HG03095 (cell line): ENCODE data around the gene TMEM269.
A peak's percentile ranks its signal among the peaks of the same experiment; 100 is the strongest.
"Not testable (repeated sequence)": the region's sequence is repeated elsewhere in the genome, so short reads cannot be mapped to it uniquely, and the experiment has no call there.

Experiments used
- ATAC-seq: cut with Tn5 transposase; IDR thresholded peaks from one replicate; pipeline ENCODE4 v1.9.1; 2021; ENCODE audit warnings: moderate library complexity; ENCODE audit not compliant: unreplicated experiment

TMEM269 gene

DNA sequence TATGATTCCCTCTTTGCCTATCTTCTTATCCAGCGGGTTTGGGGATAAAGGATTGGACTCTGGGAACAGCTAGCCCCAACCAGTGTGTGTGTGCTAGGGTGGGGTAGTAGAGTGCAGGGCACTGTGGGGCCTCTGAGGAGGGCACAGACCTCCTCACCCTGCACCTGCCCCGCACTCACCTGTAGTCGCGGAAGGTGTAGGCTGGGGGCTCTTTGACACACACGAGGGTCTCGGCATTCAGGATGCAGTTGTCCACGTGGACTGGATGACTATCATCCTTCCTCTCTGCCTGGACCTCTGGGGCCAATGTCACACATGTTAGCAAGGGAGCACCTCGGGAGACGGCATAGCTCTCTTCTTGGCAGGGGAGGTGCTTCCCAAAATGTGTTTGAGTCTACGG lies 36.8 kb upstream of the TMEM269 start:
- ATAC-seq: no peak

DNA sequence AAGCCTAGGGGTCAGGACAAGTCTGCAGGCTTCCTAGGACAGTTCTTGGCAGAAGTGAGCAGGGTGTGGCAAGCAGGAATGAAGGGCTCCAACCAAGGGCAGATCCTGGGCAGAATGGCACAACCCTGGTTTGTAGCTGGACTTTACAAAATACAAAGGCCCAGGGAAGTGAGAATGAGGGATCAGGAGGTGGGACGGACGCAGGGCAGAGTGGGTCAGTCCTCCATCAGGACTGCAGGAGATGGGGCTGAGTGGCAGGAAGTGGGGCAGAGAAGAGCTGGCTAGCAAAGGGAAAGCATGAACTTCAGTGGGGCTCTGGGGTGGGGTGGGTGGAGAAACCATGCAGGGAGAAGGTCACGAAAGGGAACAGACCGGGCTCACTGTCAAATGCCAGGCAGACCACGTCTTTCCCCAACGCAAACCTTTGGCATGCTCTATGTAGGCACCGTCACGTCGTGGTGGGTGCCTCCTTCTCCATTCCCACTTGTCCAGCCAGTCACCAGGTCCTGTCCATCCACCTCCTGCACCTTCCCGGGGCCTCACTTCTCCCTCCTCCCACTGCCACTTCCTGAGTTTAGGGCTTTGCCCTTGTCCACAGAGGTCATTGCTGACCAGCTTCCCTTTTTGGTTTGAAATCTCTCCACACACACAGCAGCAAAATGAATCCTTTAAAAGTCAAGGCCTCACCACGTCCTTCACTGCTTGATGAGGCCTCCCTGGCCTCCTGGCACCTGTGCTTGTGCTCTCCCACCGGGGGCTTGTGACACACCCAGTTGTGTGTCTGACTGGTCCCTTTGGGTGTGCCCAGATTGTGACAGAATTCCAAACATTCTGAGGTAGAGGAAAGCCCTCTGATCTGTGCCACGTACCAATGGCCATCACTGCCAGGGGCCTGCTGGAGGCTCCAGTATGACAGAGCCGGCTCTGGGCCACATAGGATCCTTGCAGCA lies 36.1 kb upstream of the TMEM269 start:
- no peak for ATAC-seq

DNA sequence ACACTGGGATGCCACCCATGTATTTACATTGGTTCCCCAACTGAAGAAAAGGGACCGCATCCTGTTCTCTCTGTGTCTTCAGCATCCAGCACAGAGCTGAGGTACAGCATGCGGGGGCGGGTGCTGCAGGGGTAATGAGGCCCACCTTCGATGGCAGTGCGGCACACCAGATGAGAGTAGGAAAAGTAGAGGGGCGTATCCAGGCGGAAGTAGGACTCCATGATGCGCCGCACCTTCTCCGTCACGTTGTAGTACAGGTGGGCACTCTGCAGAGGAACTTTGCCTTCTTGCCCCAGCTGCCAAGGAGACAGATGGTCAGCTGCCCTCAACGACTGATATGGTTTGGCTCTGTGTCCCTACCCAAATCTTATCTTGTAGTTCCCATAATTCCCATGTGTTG lies 34.8 kb upstream of the TMEM269 start:
- no peak for ATAC-seq

DNA sequence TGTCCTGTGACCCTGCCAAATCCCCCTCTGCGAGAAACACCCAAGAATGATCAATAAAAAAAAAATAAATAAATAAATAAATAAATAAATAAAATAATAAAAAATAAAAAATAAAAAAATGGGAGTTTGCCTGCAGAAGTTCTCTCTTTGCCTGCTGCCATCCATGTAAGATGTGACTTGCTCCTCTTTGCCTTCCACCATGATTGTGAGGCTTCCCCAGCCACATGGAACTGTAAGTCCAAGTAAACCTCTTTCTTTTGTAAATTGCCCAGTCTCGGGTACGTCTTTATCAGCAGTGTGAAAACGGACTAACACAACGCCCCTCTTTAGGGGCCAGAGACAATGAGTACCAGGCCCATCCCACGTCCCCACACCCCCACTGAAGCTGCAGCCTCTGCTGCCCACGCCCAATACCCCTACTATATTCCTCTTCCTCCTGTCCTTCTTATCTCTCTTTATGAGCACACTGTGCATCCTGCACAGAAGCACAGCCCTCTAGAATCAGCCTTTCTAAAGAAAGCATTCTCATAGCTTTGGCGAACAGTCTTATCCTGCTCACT lies 33.2 kb upstream of the TMEM269 start:
- not testable (repeated sequence) for ATAC-seq

DNA sequence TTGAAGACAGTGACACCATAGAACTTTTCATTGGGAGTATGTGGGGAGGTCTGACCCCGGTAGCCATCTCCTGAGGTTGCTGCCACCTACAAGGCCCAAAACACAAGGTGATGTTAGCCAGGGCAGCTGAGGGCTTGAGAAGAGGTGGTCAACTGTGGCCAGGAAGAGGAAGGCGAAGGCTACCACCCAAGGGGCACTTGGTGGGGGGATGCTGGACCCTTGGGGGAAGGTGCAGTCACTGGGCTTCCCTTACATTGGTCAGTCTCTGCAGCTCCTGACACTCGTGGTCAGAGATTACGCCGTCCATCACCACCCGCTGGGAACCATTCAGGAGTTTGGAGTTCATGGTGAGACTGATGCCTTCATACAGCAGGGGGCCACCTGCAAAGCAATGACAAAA lies 32.5 kb upstream of the TMEM269 start:
- ATAC-seq: no peak

DNA sequence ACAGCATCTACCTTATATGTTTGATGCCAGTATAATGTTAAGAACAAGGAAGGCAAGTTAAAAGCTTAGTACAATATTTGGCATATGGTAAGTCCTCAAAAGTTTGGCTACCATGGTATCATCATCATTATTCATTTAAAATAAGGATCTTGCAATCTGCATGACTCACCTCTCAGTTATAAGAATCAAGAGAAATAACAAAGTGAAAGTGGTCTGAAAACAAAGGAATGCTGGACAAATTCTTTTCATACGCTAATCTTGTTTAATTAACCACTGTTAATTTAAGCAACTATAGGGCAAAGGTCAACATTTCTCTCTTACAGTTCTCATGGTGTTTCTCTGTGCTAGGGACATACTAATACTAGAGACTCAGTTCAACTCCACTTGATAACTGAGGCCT lies 31.7 kb upstream of the TMEM269 start:
- no peak for ATAC-seq

DNA sequence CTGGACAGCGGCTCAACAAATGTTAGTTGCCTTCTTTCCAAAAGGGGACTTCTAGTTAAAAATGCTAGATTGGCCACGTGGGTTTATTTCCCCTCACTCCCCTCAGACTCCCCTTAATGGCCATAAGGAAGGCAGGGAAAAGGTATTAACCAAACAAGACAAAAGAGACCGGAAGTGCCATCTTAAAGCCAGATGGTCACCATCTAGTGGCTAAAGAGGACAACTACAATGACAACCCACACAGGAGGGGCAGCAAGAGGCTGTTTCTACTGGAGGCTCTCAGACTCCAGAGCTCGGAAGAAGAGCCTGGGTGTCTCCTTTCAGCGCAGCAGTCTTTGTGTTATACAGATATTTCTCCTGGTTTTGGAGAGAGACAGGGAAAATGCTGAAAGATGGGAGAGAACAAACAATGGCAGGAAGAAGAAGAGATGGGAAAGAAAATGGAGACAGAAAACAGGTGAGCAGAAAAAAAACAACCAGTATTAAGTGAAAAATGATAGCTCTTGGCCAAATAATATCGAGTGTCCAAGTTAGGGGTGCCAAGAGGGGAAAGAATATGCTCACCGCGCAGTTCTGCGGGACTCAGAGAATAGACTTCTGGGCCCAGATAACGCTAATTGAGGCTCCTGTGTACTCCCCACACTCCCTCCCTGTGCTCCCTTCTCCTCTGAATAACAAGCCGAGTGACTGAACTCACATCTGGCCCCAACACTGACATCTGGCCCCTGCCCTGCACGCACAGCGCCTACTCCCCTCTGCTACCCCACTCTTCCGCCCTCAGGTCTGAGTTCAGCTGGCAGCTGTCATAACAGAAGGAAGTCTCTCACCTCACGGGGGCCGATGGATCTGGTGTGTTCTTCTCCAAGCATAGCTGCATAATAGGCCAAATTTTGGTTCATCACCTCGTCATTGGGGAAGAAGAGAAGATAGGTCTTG lies 27.6 kb upstream of the TMEM269 start:
- no peak for ATAC-seq

DNA sequence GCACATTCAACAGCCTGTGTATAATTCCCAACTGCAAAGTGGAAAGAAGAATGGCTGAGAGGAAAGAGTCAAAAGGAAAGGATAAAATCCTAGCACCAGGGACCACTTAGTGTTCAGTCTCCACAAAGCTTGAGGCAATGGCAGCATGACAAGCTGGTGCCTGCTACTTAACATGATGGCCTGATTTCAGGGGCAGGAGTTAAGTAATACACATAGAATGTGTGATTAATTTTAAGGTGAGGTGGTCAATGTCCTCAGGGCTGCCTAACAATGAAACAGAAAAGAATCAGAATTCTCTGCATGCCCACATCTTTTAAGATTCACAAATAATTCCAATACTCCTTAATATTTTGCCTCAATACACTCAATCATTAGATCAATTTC lies 26.9 kb upstream of the TMEM269 start:
- ATAC-seq: no peak

DNA sequence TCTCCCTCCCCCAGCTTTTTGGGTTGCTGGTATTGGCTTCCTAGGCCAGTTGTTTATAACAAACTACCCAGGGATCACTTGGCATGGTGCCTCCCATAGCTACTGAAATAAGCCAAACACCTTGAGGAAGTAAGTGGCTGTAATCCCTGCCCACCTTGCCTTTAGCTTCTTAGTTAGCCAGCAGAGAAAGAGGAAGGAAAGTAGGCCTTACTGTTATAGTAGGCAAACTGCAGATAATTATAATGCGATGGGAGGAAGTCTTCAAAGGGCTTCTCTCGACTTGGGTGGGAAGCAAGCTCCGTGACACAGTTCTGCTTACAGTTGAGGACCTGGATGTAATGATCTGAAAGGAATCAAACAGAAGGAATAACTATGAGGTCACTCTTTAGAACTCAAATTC lies 26.1 kb upstream of the TMEM269 start:
- no peak for ATAC-seq

DNA sequence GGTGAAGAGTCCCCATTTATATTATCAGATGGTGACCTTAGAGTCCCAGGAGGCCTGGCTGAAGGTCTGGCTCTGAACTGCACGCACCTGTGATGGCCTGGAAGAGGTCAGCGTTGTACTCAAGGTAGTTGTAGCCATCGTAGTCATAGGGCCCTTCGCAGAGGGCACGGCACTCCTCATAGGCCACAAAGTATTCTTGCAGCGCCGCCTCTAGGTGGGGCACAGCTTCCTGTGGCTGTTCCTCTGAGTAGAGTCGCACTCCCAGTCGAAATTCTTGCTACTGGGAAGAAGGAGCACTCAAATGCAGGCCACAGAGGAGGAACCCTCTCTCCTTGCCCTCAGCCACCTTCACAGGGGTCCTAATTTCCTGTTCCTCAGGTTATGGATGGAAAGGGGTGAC lies 25.7 kb upstream of the TMEM269 start:
- no peak for ATAC-seq

DNA sequence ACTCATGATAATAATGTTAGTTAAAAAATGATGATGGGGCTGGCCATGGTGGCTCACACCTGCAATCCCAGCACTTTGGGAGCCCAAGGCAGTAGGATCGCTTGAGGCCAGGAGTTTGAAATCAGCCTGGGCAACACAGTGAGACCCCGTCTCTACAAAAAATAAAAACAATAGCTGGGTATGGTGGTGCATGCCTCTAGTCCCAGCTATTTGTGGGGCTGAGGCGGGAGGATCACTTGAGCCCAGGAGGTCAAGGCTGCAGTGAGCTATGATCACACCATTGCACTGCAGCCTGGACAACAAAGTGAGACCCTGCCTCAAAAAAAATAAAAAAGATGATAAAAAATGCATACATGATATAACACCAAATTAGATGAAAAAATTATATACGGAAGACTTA lies 23.2 kb upstream of the TMEM269 start:
- ATAC-seq: no peak

DNA sequence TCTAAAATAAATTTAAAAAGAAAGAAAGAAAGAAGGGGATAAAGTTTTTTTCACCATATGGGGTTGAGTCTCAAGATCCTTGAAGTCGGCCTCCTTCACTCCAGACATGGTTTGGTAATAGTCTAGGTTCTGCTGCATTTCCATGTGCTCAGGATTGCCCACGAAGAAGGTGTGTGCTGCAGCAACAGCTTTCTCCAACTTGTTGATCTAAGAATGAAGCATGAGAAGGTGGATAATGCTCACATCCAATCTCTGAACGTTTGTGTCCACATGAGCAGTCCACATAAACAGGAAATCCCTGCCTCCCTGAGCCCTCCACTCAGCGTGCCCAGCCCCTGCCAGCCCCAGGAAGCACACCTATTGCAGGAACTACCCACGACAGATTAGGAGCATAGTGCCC lies 22.5 kb upstream of the TMEM269 start:
- no peak for ATAC-seq

DNA sequence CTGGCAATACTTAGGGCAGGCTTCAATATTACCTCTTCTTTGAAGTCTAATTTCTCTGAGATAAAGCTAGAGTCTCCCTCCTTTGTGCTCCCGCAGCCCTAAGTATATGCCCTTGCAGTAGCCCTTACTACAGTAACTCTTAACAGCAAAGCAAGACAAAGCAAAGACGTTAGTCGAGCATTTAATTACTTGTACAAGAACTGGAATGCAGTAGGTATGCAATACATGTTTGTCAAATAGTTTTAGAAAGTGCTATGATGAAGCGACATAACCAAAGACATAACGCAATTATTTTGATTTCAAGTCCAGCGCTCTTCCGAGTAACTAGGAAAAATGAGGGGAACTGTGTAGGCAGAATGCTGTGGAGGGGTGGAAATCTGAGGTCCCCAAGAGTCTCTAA lies 19.5 kb upstream of the TMEM269 start:
- ATAC-seq: no peak

DNA sequence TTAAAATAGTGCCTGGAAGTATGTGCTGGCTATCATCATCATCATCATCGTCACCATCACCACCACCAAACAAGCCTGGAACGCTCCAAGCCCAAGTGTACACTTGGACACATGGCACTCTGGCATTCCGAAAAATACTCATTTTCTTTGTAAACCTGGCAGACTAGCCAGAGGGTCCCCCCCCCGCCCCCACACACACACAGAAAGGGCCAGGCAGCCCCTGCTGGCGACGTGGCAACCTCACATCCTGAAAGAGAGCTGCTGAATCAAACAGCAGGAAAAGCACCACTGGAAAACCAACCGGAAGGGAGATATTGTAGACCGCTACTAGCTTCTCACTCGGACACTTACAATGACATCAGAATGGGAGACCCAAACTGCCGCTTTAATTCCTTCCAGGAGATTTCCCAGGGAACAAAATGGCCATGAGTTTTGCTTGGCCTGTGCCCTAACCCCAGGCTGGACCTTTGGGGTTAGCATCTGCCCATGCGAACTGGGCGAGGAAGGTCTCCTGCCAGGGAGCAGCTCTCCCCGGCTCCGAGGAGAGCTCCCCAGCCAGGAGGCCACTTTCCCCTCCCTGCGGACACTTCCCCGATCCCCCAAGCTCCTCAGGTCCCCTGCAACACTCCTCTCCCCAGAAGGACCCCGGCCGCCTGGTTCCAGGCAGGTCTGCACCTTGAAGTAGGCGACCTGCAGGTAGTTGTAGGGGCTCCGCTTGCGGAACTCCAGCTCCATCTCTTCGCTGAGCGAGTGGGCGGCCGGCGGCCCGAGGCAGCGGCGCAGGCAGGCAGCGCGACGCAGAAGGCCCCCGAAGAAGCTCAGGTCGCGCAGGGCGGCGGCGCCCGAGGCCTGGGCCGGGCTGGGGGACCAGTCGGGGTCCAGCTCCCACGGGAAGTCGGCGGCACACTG lies 18.7 kb upstream of the TMEM269 start:
- peak; percentile 12 for ATAC-seq

DNA sequence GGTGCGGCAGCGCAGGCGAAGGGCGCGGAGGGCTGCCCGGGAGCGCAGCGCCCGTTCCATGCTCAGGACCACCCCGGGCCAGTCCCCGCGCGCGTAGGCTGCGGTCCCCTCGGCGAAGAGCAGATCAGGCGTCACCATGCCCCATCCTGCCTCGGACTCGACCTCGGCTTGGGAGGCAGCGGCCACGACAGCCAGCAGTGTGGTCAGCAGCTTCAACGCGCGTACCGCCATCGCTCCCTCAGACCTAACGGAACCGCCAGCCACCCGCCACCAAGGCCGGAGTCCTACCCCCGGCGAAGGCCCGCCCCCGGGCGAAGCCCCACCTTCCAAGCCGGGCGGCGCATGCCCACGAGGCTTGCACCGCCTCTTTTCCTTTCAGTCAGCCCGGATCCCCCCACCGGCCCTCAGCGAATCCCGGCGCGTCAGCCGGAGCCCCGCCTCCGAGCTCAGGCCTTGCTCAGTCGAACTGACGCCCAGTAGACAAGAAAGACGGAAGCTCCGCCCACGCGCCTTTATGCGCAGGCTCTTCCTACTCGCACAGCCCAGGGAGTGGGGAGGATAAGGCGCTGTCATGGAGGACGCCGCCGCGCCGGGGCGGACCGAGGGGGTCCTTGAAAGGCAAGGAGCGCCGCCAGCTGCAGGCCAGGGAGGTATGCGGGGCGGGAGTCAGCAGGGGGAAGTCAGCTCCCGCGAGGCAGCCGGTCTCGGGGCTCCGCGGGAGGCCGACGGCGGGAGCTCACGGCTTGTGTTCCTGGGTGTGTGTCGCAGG lies 17.9 kb upstream of the TMEM269 start, which contains the start of the genes C1orf50 and P3H1:
Gene C1orf50 (plus strand): TSS at position 509 of the 769 bp plus-strand sequence. CDS start 63 bp downstream, at position 572.
Gene P3H1 (minus strand): TSS at position 288 of the 769 bp plus-strand sequence. CDS start 57 bp downstream, at position 231.
- ATAC-seq: peak; percentile 86

DNA sequence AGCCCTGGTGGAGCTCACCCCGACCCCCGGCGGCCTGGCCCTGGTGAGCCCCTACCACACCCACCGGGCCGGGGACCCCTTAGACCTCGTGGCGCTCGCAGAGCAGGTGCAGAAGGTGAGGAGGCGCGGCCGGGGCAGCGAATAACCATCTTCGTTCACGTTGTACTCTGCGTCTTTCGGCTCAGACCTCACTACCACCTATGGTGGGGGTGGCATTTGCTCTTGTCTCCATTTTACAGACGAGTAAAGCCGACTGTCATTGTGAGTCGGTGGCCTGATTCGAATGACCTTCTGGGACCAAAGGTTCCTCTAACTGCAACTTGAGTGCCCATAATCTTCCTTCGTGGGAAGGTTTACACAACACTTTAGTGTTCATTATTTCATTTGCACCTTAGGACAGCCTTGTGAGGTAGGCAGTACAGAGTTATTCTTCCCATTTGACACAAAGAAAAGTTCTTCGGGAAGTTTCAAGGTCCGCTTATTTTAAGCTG lies 17.2 kb upstream of the TMEM269 start:
- peak; percentile 11 for ATAC-seq

DNA sequence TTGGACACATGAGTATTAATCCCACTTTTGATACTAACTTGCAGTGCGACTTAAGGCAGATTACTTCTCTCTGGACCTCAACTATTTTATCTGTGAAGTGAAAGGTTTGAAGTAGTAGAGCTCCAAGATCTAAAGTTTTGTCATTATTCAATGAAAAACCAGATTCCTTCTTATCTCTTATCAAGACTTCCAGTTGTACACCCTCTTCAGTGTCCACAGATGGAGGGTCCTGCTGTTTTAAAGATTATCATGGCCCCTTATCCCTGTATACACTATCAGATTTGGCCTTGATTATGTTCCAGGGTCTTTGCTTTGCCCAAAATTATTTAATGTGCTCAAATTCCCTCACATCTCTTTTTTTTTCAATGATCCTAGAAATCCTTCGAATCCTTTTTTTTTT lies 16.6 kb upstream of the TMEM269 start:
- ATAC-seq: no peak

DNA sequence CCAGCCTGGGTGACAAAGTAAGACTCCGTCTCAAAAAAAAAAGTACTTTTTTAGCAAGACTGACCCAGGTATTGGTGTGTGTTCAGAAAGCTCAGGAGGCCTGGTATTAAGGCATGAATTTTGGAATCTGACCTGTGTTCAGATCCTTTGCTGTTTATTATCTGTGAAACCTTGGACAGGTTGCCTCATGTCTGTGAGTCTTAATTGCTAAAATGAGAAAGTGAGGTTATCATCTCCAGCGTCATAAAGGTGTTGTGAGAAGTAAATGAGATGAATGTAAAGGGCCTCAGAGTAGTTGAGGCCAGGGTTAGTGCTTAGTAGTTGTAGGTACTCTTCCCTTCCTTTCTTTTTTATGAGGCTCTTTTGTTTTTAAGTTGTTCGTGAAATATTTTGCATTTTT lies 15.0 kb upstream of the TMEM269 start:
- ATAC-seq: no peak

DNA sequence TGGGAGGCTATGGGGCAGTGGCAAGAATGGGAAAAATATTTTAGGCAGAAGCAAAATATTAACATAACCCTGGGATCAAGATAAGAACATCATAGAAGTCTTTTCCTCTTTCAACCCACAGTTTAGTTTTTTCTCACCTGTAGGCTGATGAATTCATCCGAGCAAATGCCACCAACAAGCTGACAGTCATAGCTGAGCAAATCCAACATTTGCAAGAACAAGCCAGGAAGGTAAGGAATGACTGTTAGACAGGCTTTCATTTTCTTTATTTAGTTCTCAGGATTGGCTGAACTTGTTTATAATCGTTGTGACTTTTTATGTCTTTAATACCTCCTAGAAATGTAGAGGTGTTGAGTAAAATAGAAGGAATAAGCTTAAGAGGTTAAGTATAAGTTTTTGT lies 11.4 kb upstream of the TMEM269 start:
- no peak for ATAC-seq
